ENCODE measurements around the gene SLC35A5. TPM values are rescaled to one million over a fixed set of nuclear protein-coding genes. Genes with fewer than 3 reads are reported as not detected.

Gene SLC35A5
- total RNA-seq, 1 donor: 73.5 TPM

- no peak for DNase-seq (ENCODE audit: low read depth)
- no peak overlapping the region for H3K4me3 ChIP-seq (ENCODE audit: low read depth, low read length)
These were observed 10.9 kb downstream of the SLC35A5 start for GRCh38 chr3:112572701-112573100.

GRCh38 chr3:112579232-112579631, 17.4 kb downstream of the SLC35A5 start:
- DNase-seq (ENCODE audit: low read depth): no peak
- no peak overlapping the region for H3K4me3 ChIP-seq (ENCODE audit: low read depth, low read length)
- TF ChIP-seq, protein P1, sequence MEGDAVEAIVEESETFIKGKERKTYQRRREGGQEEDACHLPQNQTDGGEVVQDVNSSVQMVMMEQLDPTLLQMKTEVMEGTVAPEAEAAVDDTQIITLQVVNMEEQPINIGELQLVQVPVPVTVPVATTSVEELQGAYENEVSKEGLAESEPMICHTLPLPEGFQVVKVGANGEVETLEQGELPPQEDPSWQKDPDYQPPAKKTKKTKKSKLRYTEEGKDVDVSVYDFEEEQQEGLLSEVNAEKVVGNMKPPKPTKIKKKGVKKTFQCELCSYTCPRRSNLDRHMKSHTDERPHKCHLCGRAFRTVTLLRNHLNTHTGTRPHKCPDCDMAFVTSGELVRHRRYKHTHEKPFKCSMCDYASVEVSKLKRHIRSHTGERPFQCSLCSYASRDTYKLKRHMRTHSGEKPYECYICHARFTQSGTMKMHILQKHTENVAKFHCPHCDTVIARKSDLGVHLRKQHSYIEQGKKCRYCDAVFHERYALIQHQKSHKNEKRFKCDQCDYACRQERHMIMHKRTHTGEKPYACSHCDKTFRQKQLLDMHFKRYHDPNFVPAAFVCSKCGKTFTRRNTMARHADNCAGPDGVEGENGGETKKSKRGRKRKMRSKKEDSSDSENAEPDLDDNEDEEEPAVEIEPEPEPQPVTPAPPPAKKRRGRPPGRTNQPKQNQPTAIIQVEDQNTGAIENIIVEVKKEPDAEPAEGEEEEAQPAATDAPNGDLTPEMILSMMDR (IDR thresholded peaks at IDR 0.05; ENCODE audit: insufficient read depth, low read length): no peak

More at GRCh38 chr3:112572701-112573100, 10.9 kb downstream of the SLC35A5 start:
- TF ChIP-seq, protein P1 (IDR thresholded peaks at IDR 0.05; ENCODE audit: insufficient read depth, low read length): no peak

- TF ChIP-seq, protein P1 (IDR thresholded peaks at IDR 0.05; ENCODE audit: insufficient read depth, low read length): no peak
- no peak overlapping the region for H3K4me3 ChIP-seq (ENCODE audit: low read depth, low read length)
- peak; percentile 70 for DNase-seq (ENCODE audit: low read depth)
These were observed 17.9 kb downstream of the SLC35A5 start for GRCh38 chr3:112579697-112580096.

DNA sequence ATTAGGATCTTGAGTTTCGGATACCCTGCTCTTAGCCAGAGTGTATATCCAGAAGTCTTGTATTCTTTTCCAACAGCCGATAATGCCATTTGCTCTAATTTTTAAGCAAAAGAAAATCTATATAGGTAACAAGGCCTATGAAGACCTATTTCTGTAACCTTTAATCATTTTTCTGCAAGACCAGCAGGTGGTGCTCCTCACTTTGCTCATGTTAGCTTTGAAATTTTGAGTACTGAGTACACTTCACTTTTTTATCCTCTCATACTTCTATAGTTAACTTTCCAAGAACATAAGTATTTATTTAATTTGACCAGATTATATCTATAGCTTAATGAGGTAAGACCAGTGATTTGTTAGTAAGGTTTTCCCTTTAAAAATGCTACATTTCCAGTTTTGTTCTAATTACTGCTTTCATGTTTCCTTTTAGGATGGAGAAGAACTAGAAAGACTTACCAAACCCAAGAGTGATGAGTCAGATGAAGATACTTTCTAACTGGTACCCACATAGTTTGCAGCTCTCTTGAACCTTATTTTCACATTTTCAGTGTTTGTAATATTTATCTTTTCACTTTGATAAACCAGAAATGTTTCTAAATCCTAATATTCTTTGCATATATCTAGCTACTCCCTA, 20.5 kb downstream of the SLC35A5 start:
- DNase-seq (ENCODE audit: low read depth): peak; percentile 86
- TF ChIP-seq, protein P1 (IDR thresholded peaks at IDR 0.05; ENCODE audit: insufficient read depth, low read length): peak; percentile 67
- no peak overlapping the region for H3K4me3 ChIP-seq (ENCODE audit: low read depth, low read length)

DNA sequence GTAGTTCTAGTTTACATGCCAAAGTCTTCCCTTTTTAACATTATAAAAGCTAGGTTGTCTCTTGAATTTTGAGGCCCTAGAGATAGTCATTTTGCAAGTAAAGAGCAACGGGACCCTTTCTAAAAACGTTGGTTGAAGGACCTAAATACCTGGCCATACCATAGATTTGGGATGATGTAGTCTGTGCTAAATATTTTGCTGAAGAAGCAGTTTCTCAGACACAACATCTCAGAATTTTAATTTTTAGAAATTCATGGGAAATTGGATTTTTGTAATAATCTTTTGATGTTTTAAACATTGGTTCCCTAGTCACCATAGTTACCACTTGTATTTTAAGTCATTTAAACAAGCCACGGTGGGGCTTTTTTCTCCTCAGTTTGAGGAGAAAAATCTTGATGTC, 21.3 kb downstream of the SLC35A5 start:
- DNase-seq (ENCODE audit: low read depth): no peak
- TF ChIP-seq, protein P1 (IDR thresholded peaks at IDR 0.05; ENCODE audit: insufficient read depth, low read length): no peak
- no peak overlapping the region for H3K4me3 ChIP-seq (ENCODE audit: low read depth, low read length)

GRCh38 chr3:112585782-112586181, 23.9 kb downstream of the SLC35A5 start:
- DNase-seq (ENCODE audit: low read depth): peak; percentile 22
- TF ChIP-seq, protein P1 (IDR thresholded peaks at IDR 0.05; ENCODE audit: insufficient read depth, low read length): no peak

DNA sequence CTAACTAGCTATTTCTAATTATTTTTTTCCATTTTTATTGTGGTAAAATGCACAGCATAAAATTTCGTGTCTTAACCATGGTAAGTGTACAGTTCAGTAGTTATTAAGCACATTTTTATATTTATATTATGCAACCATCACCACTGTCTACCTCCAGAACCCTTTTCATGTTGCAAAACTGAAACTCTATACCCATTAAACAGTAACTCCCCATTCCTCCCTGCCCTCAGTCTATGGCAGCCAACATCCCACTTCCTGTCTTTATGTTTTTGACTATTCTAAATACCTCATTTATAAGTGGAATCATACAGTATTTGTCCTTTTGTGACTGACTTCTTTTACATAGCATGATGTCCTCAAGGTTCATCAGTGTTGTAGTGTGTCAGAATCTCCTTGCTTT, 25.5 kb downstream of the SLC35A5 start:
- TF ChIP-seq, protein P1 (IDR thresholded peaks at IDR 0.05; ENCODE audit: insufficient read depth, low read length): no peak
- DNase-seq (ENCODE audit: low read depth): no peak
- no peak overlapping the region for H3K4me3 ChIP-seq (ENCODE audit: low read depth, low read length)

More at GRCh38 chr3:112585782-112586181, 23.9 kb downstream of the SLC35A5 start:
- no peak overlapping the region for H3K4me3 ChIP-seq (ENCODE audit: low read depth, low read length)
